ENCODE measurements around the gene SMURF2. TPM values are rescaled to one million over a fixed set of nuclear protein-coding genes. Genes with fewer than 3 reads are reported as not detected.

Gene SMURF2
- total and polyA plus RNA-seq, 10 of the 15 experiments (the other 5 are each of a cell fraction or from before 2014, with no cell fraction given) = 2.8 to 13.4 (median 7.5) TPM

- TF ChIP-seq HCFC1 (IDR thresholded peaks at IDR 0.05; ENCODE audit: low read length) = no peak
- TF ChIP-seq FOXK2 (IDR thresholded peaks at IDR 0.05) = no peak
- no peak for TF ChIP-seq SMARCA5 (IDR thresholded peaks at IDR 0.05)
- no peak for TF ChIP-seq CBX3 (IDR thresholded peaks at IDR 0.05; ENCODE audit: borderline replicate concordance, low read depth)
- TF ChIP-seq BCLAF1 (IDR thresholded peaks at IDR 0.05) = no peak
- no peak for TF ChIP-seq REST (IDR thresholded peaks at IDR 0.05; ENCODE audit: low read depth, low read length)
- TF ChIP-seq LARP7 (IDR thresholded peaks at IDR 0.05) = no peak
- TF ChIP-seq ZBTB40 (IDR thresholded peaks at IDR 0.05; ENCODE audit: borderline replicate concordance) = no peak
Observed at GRCh38 chr17:64531955-64532371, 130.1 kb downstream of the SMURF2 start (continued).
